Keratinocyte (primary cell): ENCODE data around the gene SLC44A1. TPM values are rescaled to one million over a fixed set of nuclear protein-coding genes. Genes with fewer than 3 reads are reported as not detected.
A peak's percentile ranks its signal among the peaks of the same experiment; 100 is the strongest.

ENCODE experiments used
- DNase-seq: peaks from one replicate; pipeline ENCODE4 v3.0.0-alpha.2; 2011; ENCODE audit warnings: low read depth, missing footprints, low spot score
- FAIRE-seq: peaks from 2 replicates; lab custom pipeline; 2011; peaks lifted over from hg19 to GRCh38; lab: Jason Lieb, UNC
- H2AFZ ChIP-seq: 2 replicates; pipeline ENCODE4 v1.6.0; 2012; ENCODE audit warnings: low read length, control low read depth, inconsistent platforms; ENCODE audit not compliant: control insufficient read depth
- H3K27ac ChIP-seq: 2 replicates; pipeline ENCODE4 v1.5.1; 2011; ENCODE audit warnings: low read length; ENCODE audit not compliant: control insufficient read depth, insufficient read depth
- H3K27me3 ChIP-seq: 3 replicates; pipeline ENCODE4 v1.6.0; 2011; ENCODE audit warnings: low read length; ENCODE audit not compliant: control insufficient read depth, insufficient read depth; ENCODE audit errors: extremely low read depth
- H3K36me3 ChIP-seq, 2 experiments: 2 replicates in 1 of 2; 3 replicates in 1 of 2; pipeline ENCODE4 v1.5.1; 2011; ENCODE audit warnings: low read length in 2 of 2, mild to moderate bottlenecking in 1 of 2; ENCODE audit not compliant: control insufficient read depth in 2 of 2, insufficient read depth in 2 of 2; ENCODE audit errors: extremely low read depth in 1 of 2
- H3K4me1 ChIP-seq: 3 replicates; pipeline ENCODE4 v1.5.1; 2011; ENCODE audit warnings: low read length; ENCODE audit not compliant: control insufficient read depth, insufficient read depth; ENCODE audit errors: extremely low read depth
- H3K4me2 ChIP-seq: 3 replicates; pipeline ENCODE4 v1.6.0; 2011; ENCODE audit warnings: low read depth, low read length; ENCODE audit not compliant: control insufficient read depth, insufficient read depth; ENCODE audit errors: extremely low read depth
- H3K4me3 ChIP-seq, 3 experiments: fragments of 200-600 bp in 1 of 3; sonication (generic) in 1 of 3; 2 replicates in 2 of 3; 3 replicates in 1 of 3; pipeline ENCODE4 v1.5.1; 2011 to 2016; ENCODE audit warnings: low read length in 3 of 3, mild to moderate bottlenecking in 3 of 3, control low read depth in 2 of 3, inconsistent platforms in 1 of 3, low read depth in 1 of 3, mixed read lengths in 1 of 3, mixed run types in 1 of 3, moderate library complexity in 1 of 3; ENCODE audit not compliant: control insufficient read depth in 2 of 3, insufficient read depth in 2 of 3; ENCODE audit errors: extremely low read depth in 1 of 3
- H3K79me2 ChIP-seq: 2 replicates; pipeline ENCODE4 v1.6.0; 2012; ENCODE audit warnings: low read length; ENCODE audit not compliant: control insufficient read depth, insufficient read depth
- H3K9ac ChIP-seq: 3 replicates; pipeline ENCODE4 v1.6.0; 2011; ENCODE audit warnings: low read length; ENCODE audit not compliant: control insufficient read depth, insufficient read depth; ENCODE audit errors: extremely low read depth
- H3K9me1 ChIP-seq: 3 replicates; pipeline ENCODE4 v1.6.0; 2011; ENCODE audit warnings: low read length; ENCODE audit not compliant: control insufficient read depth, insufficient read depth; ENCODE audit errors: extremely low read depth
- H3K9me3 ChIP-seq: 2 replicates; pipeline ENCODE4 v1.5.1; 2012; ENCODE audit warnings: low read depth, low read length; ENCODE audit not compliant: control insufficient read depth
- H4K20me1 ChIP-seq: 3 replicates; pipeline ENCODE4 v1.6.0; 2011; ENCODE audit warnings: low read length; ENCODE audit not compliant: control insufficient read depth, insufficient read depth; ENCODE audit errors: extremely low read depth
- CTCF ChIP-seq, 3 experiments: IDR thresholded peaks in 1 of 3; conservative IDR thresholded peaks in 1 of 3; optimal IDR thresholded peaks in 1 of 3; 2 replicates in 2 of 3; 3 replicates in 1 of 3; pipeline versions ENCODE3 to v1.5.1; 2011; ENCODE audit warnings: low read length in 3 of 3, mild to moderate bottlenecking in 3 of 3, moderate library complexity in 2 of 3, control low read depth in 1 of 3, inconsistent platforms in 1 of 3; ENCODE audit not compliant: insufficient read depth in 2 of 3; ENCODE audit errors: extremely low read depth in 1 of 3
- EZH2 ChIP-seq: IDR thresholded peaks from one replicate; pipeline ENCODE4 v1.6.1; 2012; ENCODE audit warnings: inconsistent platforms, mild to moderate bottlenecking, low read length, moderate library complexity
- dilution Hi-C: fragments of 300-500 bp; cut with MboI; formaldehyde crosslinking; loops from one replicate; pipeline ENCODE4 v1.7.0; 2020; ENCODE audit warnings: low sequenced_read_pairs; ENCODE audit not compliant: extremely low pct_ligation_motif_present
- polyA plus RNA-seq, 5 experiments: library from polyadenylated mRNA; depleted of rRNA in 3 of 5; stranded (reverse) in 3 of 5; stranded (forward) in 1 of 5; unstranded in 1 of 5; fragments of >200 nt; gene quantifications; 1 replicate in 1 of 5; 2 replicates in 3 of 5; 3 replicates in 1 of 5; pipeline versions ENCODE4 v1.2.1 to v1.2.3, GENCODE V29; 2011 to 2012; ENCODE audit warnings: missing spikeins in 2 of 5, low read depth in 1 of 5, low replicate concordance in 1 of 5

Gene SLC44A1
- polyA plus RNA-seq, 1 donor (not counting 4 experiments of a cell fraction or from before 2014, with no cell fraction given): 22.9 TPM

DNA sequence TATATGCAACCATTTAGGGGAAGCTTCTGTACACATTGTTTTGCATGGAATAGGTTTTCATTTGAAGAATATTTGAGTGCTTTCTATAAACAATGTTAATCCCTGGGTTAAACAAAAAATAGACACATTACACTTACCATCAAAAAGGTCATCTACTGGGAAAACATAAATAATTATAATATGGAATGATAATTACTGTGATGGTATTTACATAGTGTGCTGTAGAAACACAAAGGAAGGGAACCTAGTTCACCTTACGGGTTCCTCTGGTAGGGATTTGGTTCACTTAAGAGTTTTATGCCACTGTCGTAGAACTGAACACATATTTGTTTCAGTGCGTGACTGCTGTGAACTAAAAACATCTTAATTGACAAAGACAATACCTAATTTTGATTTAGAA is 44.9 kb downstream of the SLC44A1 start:
- FAIRE-seq: no peak
- Histone ChIP-seq H3K9me3 (no peaks in the 10 kb centered on the region), H3K4me2 (no peak overlapping the region), H3K27me3 (no peaks in the 10 kb centered on the region), H3K27ac (no peak overlapping the region), H3K36me3 (no peaks in the 10 kb centered on the region), H3K9me1 (no peaks in the 10 kb centered on the region), H3K9ac (no peak overlapping the region), H3K4me3 (no peak overlapping the region), H4K20me1 (no peaks in the 10 kb centered on the region), H2AFZ (no peak overlapping the region), H3K4me1 (peaks cover 17% of the 10 kb centered on the region), H3K79me2 (peaks cover 7% of the 10 kb centered on the region)
- TF ChIP-seq EZH2 (no peak), CTCF (optimal IDR thresholded peaks at IDR 0.05 in 1 of 3, IDR thresholded peaks at IDR 0.05 in 1 of 3, conservative IDR thresholded peaks at IDR 0.05 in 1 of 3; ENCODE audit: extremely low read depth in 1 of 3, insufficient read depth in 2 of 3, low read length in 3 of 3) (no peak)
- no peak for DNase-seq
- dilution Hi-C loops: no loop called here

GRCh38 chr9:105290418-105290817 is 46.0 kb downstream of the SLC44A1 start:
- no peaks in the 10 kb centered on the region for H4K20me1 ChIP-seq
- H3K9ac ChIP-seq: no peak overlapping the region
- peak overlapping the region; percentile 33 for H3K27ac ChIP-seq
- TF ChIP-seq CTCF (optimal IDR thresholded peaks at IDR 0.05 in 1 of 3, IDR thresholded peaks at IDR 0.05 in 1 of 3, conservative IDR thresholded peaks at IDR 0.05 in 1 of 3; ENCODE audit: extremely low read depth in 1 of 3, insufficient read depth in 2 of 3, low read length in 3 of 3) (no peak), EZH2 (no peak)
- no peaks in the 10 kb centered on the region for H3K9me3 ChIP-seq
- H3K4me1 ChIP-seq: peaks cover 17% of the 10 kb centered on the region
- no peak for FAIRE-seq
- peaks cover 12% of the 10 kb centered on the region for H3K79me2 ChIP-seq
- no peaks in the 10 kb centered on the region for H3K27me3 ChIP-seq
- H3K9me1 ChIP-seq: no peaks in the 10 kb centered on the region
- H3K4me2 ChIP-seq: peak overlapping the region; percentile 37
- no peak overlapping the region for H3K4me3 ChIP-seq
- H2AFZ ChIP-seq: no peak overlapping the region
- dilution Hi-C loops: no loop called here
- no peak for DNase-seq
- no peaks in the 10 kb centered on the region for H3K36me3 ChIP-seq
